Skeletal muscle tissue (tissue), 4 donors: Measurements from ENCODE around the gene KCNRG. TPM values are rescaled to one million over a fixed set of nuclear protein-coding genes. Genes with fewer than 3 reads are reported as not detected.
"Not testable (repeated sequence)": the region's sequence is repeated elsewhere in the genome, so short reads cannot be mapped to it uniquely, and the experiment has no call there.

Source experiments
- H3K27ac ChIP-seq: one replicate; pipeline ENCODE4 v1.7.0; 2013; ENCODE audit warnings: mild to moderate bottlenecking, low read depth, low read length, inconsistent platforms
- H3K27me3 ChIP-seq, 3 donors: one replicate each; pipeline ENCODE4 v1.7.0; 2013; ENCODE audit warnings: low read length in 3 of 3; ENCODE audit not compliant: control insufficient read depth in 3 of 3, insufficient read depth in 3 of 3
- H3K36me3 ChIP-seq, 3 donors: one replicate each; pipeline ENCODE4 v1.7.0; 2013; ENCODE audit warnings: low read length in 3 of 3; ENCODE audit not compliant: control insufficient read depth in 3 of 3, insufficient read depth in 3 of 3
- H3K4me1 ChIP-seq, 3 donors: one replicate each; pipeline ENCODE4 v1.7.0; 2013; ENCODE audit warnings: low read length in 3 of 3, mild to moderate bottlenecking in 3 of 3; ENCODE audit not compliant: control insufficient read depth in 3 of 3, insufficient read depth in 3 of 3
- H3K4me3 ChIP-seq, 3 donors: one replicate each; pipeline ENCODE4 v1.7.0; 2013; ENCODE audit warnings: low read length in 3 of 3
- H3K9ac ChIP-seq, 3 donors: one replicate each; pipeline ENCODE4 v1.7.0; 2013; ENCODE audit warnings: low read length in 3 of 3, mild to moderate bottlenecking in 3 of 3, moderate library complexity in 2 of 3, low read depth in 1 of 3
- H3K9me3 ChIP-seq, 3 donors: one replicate each; pipeline ENCODE4 v1.7.0; 2013; ENCODE audit warnings: low read length in 3 of 3; ENCODE audit not compliant: control insufficient read depth in 3 of 3
- total RNA-seq: library from RNA; depleted of rRNA; stranded (reverse); fragments of >200 nt; gene quantifications from one replicate; pipeline ENCODE4 v1.2.3, GENCODE V29; 2014
- donor health status: Osteomylitis.

The KCNRG gene, protein sequence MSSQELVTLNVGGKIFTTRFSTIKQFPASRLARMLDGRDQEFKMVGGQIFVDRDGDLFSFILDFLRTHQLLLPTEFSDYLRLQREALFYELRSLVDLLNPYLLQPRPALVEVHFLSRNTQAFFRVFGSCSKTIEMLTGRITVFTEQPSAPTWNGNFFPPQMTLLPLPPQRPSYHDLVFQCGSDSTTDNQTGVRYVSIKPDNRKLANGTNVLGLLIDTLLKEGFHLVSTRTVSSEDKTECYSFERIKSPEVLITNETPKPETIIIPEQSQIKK
- 2.1 TPM for total RNA-seq

DNA sequence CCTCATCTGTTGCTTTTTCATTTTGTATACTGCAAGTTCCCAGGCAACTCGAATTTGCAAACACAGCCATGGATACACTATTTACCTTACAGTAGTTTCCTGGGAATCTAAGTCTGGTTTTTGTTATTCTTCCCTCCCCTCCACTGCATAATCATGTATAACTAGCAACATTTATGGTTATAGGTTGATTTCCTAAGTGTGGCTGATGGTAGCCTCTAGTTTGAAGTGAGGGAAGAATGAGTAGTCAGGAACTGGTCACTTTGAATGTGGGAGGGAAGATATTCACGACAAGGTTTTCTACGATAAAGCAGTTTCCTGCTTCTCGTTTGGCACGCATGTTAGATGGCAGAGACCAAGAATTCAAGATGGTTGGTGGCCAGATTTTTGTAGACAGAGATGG lies at the start of gene KCNRG:
Gene KCNRG (plus strand): TSS at position 187 of the 400 bp plus-strand sequence. CDS start 50 bp downstream, at position 237.
- no peaks in the 10 kb centered on the region for H3K27me3 ChIP-seq
- no peak within 1 kb of the TSS for H3K9ac ChIP-seq
- H3K27ac ChIP-seq: peak within 1 kb of the TSS; percentile 17
- no peak within 1 kb of the TSS for H3K4me3 ChIP-seq
- no peaks in the 10 kb centered on the region for H3K9me3 ChIP-seq
- peaks cover 4 to 20% (median 8%) of the 10 kb centered on the region in 3 donors for H3K4me1 ChIP-seq
- H3K36me3 ChIP-seq: peaks cover 4 to 25% (median 19%) of the 10 kb centered on the region in 3 donors

DNA sequence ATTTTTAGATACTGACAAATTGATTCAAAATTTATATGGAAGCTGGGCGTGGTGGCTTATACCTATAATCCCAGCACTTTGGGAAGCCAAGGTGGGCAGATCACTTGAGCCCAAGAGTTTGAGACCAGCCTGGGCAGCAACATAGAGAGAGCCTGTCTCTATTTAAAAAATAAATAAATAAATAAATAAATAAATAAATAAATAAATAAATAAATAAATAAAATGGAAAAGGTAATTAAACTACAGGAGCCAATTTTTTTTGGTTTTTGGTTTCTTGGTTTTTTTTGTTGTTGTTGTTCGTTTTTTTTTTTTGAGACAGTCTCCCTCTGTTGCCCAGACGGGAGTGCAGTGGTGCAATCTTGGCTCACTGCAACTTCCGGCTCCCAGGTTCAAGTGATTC lies 47.8 kb upstream of the KCNRG start:
- Histone ChIP-seq H3K9me3 (no peaks in the 10 kb centered on the region), H3K4me1 (no peaks in the 10 kb centered on the region), H3K4me3 (no peak overlapping the region), H3K36me3 (peaks cover 0 to 5% (median 0%) of the 10 kb centered on the region in 3 donors), H3K27ac (no peak overlapping the region), H3K27me3 (no peaks in the 10 kb centered on the region), H3K9ac (no peak overlapping the region)

DNA sequence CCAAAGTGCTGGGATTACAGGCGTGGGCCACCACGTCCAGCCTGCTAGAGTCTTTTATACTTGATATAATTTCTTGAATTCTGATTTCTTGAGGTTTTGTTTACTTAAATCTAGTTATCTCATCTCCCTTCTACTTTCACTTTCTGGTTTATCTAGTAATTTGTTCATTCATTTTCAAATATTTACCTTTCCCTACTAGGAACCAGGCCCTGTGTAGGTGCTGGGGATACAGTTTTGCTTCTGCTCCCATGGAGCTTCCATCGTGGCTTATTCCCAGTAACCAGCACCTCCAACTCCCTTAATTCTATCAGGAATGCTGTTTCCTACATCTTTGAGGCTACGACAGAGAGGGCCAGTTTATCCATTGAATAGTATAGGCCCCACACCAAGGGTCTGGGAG lies 42.5 kb upstream of the KCNRG start:
- Histone ChIP-seq H3K36me3 (peaks cover 0 to 15% (median 6%) of the 10 kb centered on the region in 3 donors), H3K9ac (no peak overlapping the region), H3K9me3 (no peaks in the 10 kb centered on the region), H3K4me1 (no peaks in the 10 kb centered on the region), H3K4me3 (no peak overlapping the region), H3K27ac (no peak overlapping the region), H3K27me3 (no peaks in the 10 kb centered on the region)

DNA sequence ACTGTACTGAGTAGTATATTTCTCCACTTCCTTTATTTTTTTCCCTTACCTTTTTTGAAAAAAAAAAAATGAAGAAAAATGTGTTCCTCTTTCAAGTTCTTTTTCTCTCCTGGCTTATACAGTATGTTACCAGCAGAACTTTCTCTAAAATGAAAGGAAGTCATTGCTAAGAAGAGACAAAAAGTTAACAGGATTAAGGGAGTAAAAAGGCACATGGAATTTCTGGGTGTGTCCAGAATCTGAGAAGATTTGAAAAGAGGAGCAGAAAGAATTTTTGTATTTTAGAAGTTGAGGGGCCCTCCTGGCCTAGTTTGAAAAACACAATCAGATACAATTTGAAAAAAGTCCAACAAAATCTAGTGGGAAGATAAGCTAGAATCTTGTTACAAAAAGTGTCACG lies 39.4 kb upstream of the KCNRG start:
- no peak overlapping the region for H3K4me3 ChIP-seq
- H3K9me3 ChIP-seq: no peaks in the 10 kb centered on the region
- H3K9ac ChIP-seq: no peak overlapping the region
- H3K27ac ChIP-seq: no peak overlapping the region
- H3K4me1 ChIP-seq: no peaks in the 10 kb centered on the region
- H3K36me3 ChIP-seq: peaks cover 0 to 15% (median 6%) of the 10 kb centered on the region in 3 donors
- no peaks in the 10 kb centered on the region for H3K27me3 ChIP-seq

DNA sequence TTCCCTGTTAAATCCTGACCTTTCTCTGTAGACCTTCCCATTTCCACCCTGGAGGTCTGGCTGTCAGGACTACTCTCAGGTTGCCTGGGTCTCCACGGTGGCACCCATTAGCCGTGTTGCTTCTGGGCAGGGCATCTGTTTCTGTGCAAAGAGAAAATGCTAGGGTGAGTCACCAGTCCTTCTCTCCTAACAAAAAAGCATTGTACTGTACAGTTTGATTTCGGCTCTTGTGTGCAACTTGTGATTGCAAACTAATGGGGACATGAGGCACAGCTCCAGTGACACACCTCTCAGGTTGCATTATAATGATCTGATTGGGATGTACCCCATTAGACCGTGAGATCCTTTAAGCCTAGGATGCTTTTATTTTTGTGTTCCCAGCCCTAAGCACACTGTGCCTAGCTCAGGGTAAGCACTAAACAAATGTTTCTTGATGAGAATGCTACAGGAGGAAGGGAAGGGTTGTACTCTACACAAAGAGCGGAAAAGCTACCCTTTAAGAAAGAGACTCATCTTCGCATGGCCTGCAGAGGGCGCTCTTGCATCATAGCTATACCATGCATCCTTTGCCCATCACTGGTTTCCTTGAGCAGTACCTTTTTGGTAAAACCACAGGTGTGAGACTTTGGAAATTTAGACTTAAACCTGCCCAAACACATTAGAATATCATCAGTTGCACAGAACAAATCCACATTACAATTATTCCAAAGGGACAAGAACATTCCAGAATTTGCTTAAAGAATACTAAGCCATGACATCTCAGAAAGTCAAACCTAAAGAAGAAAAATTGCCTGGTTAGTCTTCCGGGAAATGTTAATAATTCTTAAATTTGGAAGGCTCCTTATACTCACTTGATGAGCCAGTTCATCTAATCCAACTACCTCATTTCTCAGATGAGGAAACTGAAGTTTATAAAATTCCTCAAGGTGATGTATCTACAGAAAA lies 38.7 kb upstream of the KCNRG start:
- Histone ChIP-seq H3K4me3 (no peak overlapping the region), H3K36me3 (peaks cover 0 to 15% (median 6%) of the 10 kb centered on the region in 3 donors), H3K27me3 (no peaks in the 10 kb centered on the region), H3K9me3 (no peaks in the 10 kb centered on the region), H3K4me1 (no peaks in the 10 kb centered on the region), H3K27ac (no peak overlapping the region), H3K9ac (no peak overlapping the region)

DNA sequence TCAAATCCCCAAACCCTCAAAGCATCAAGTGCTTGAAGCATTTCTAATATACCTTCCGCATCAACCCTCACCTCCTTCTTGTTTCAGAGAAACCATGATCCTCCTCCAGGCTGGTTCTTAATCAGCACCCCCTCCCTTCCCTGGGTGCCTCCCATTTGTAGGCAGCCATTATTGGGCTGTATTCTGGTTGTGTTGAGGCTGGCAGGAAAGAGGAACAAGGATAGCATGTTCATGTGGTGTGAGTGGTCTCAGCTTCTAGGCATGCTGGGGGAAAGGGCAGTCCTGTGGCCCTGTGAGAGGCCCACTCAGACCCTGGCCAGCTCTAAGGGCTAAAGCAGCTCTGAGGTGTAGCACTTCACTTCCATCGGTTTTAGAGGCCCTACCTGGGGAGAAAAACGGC lies 37.3 kb upstream of the KCNRG start:
- Histone ChIP-seq H3K4me3 (no peak overlapping the region), H3K27ac (peak overlapping the region; percentile 12), H3K9ac (no peak overlapping the region), H3K4me1 (no peaks in the 10 kb centered on the region), H3K27me3 (no peaks in the 10 kb centered on the region), H3K36me3 (peaks cover 0 to 15% (median 3%) of the 10 kb centered on the region in 3 donors), H3K9me3 (no peaks in the 10 kb centered on the region)

DNA sequence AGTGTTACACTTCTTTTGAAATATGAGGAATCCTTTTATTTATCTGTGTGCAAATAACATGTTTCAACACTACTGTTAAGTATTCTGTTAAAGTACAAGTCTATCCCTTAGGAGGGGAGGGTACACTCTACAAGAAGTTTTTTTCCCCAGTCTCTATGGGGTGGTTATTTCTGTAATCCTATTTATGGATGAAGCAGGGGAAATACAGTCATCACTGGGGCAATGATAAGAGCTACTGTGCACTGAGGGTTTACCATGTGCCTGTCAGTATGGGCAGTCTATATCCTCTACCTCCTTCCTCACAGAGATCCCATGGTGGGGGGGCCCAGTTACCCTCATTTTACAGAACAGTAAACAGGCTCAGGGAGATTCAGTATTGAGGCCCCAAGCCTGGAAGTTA lies 35.0 kb upstream of the KCNRG start:
- no peaks in the 10 kb centered on the region for H3K27me3 ChIP-seq
- no peaks in the 10 kb centered on the region for H3K9me3 ChIP-seq
- H3K9ac ChIP-seq: no peak overlapping the region
- H3K4me1 ChIP-seq: peaks cover 0 to 3% (median 2%) of the 10 kb centered on the region in 3 donors
- H3K36me3 ChIP-seq: peaks cover 0 to 11% (median 0%) of the 10 kb centered on the region in 3 donors
- H3K27ac ChIP-seq: no peak overlapping the region
- H3K4me3 ChIP-seq: no peak overlapping the region

DNA sequence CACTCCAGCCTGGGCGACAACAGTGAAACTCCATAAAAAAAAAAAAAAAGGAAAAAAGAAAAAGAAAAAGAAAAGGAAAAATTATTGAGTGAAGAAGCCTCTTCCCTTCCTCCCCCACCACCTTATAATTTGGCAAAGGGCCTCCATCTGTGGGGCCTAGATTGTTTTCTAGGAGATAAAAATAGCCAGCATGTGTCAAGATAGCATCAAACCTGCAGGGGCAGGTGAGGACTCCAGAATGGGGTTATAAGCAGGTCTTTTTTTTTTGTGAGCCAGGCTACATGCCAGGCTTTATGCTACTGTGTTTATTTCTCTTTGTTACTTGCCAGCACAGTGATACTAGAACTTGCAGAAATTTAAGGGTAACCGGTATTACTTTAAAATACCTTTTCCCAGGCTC lies 30.1 kb upstream of the KCNRG start:
- Histone ChIP-seq H3K4me3 (no peak overlapping the region), H3K9me3 (no peaks in the 10 kb centered on the region), H3K9ac (no peak overlapping the region), H3K36me3 (peaks cover 0 to 11% (median 11%) of the 10 kb centered on the region in 3 donors), H3K27ac (peak overlapping the region; percentile 67), H3K27me3 (no peaks in the 10 kb centered on the region), H3K4me1 (peaks cover 7 to 9% (median 9%) of the 10 kb centered on the region in 3 donors)

DNA sequence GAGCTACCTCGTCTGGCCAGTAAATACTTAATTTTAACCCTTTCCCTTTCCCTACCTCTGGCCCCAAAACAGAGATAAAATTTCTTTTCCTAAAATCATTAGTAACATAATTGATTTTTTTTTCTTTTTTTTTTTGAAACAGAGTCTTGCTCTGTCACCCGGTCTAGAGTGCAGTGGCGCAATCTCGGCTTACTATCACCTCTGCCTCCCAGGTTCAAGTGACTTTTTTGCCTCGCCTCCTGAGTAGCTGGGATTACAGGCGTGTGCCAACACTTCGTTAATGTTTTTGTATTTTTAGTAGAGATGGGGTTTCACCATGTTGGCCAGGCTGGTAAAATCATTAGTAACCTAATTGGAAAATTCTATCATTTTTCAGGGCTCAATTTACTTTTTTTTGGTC lies 28.8 kb upstream of the KCNRG start:
- Histone ChIP-seq H3K36me3 (peaks cover 0 to 14% (median 11%) of the 10 kb centered on the region in 3 donors), H3K4me1 (peaks cover 7 to 9% (median 9%) of the 10 kb centered on the region in 3 donors), H3K9me3 (no peaks in the 10 kb centered on the region), H3K4me3 (no peak overlapping the region), H3K9ac (no peak overlapping the region), H3K27ac (no peak overlapping the region), H3K27me3 (no peaks in the 10 kb centered on the region)

DNA sequence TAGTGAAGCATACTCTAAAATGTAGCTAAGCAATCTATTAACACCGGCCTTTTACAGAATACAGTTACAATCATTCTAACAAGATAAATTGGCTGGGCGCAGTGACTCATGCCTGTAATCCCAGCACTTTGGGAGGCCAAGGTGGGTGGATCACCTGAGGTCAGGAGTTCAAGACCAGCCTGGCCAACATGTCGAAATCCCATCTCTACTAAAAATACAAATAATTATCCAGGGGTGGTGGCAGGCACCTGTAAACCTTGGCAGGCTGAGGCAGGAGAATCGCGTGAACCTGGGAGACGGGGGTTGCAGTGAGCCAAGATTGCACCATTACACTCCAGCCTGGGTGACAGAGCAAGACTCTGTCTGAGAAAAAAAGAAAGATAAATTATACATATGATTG lies 24.6 kb upstream of the KCNRG start:
- not testable (repeated sequence) for H3K27me3 ChIP-seq, H3K4me3 ChIP-seq, H3K9me3 ChIP-seq, H3K9ac ChIP-seq, H3K27ac ChIP-seq, H3K4me1 ChIP-seq
- peaks cover 0 to 14% (median 12%) of the 10 kb centered on the region in 3 donors for H3K36me3 ChIP-seq
